Endothelial cell of hepatic sinusoid (primary cell): ENCODE results near the gene UBE2J2.

Source experiments
- in situ Hi-C: cut with HindIII; loops from 2 replicates; pipeline ENCODE4 v1.10.0; 2017; ENCODE audit warnings: low sequenced_read_pairs

Gene UBE2J2

GRCh38 chr1:1296070-1297061, 22.7 kb upstream of the UBE2J2 start:
- in situ Hi-C loops: no loop called here

- in situ Hi-C loops: no loop called here
Observed at GRCh38 chr1:1295154-1295923, 21.7 kb upstream of the UBE2J2 start.

GRCh38 chr1:1294250-1294890, 20.7 kb upstream of the UBE2J2 start:
- in situ Hi-C loops: no loop called here

GRCh38 chr1:1293263-1294249, 19.9 kb upstream of the UBE2J2 start:
- in situ Hi-C loops: no loop called here

GRCh38 chr1:1292851-1293250, 19.2 kb upstream of the UBE2J2 start:
- in situ Hi-C loops: no loop called here

- in situ Hi-C loops: no loop called here
Observed at GRCh38 chr1:1292442-1292779, 18.8 kb upstream of the UBE2J2 start.

- in situ Hi-C loops: no loop called here
Observed at GRCh38 chr1:1291548-1292441, 18.1 kb upstream of the UBE2J2 start.

GRCh38 chr1:1291023-1291528, 17.4 kb upstream of the UBE2J2 start:
- in situ Hi-C loops: no loop called here

GRCh38 chr1:1290238-1290731, 16.6 kb upstream of the UBE2J2 start:
- in situ Hi-C loops: no loop called here

- in situ Hi-C loops: no loop called here
Observed at GRCh38 chr1:1287288-1288110, 13.8 kb upstream of the UBE2J2 start.

GRCh38 chr1:1286313-1287261, 12.9 kb upstream of the UBE2J2 start:
- in situ Hi-C loops: no loop called here

GRCh38 chr1:1285611-1286311, 12.1 kb upstream of the UBE2J2 start:
- in situ Hi-C loops: no loop called here

GRCh38 chr1:1285102-1285571, 11.5 kb upstream of the UBE2J2 start:
- in situ Hi-C loops: no loop called here

GRCh38 chr1:1284221-1285101, 10.8 kb upstream of the UBE2J2 start:
- in situ Hi-C loops: no loop called here

GRCh38 chr1:1283821-1284220, 10.2 kb upstream of the UBE2J2 start:
- in situ Hi-C loops: no loop called here
